Sigmoid colon (tissue), 7 donors: ENCODE measurements around the gene ZMIZ1. TPM values are rescaled to one million over a fixed set of nuclear protein-coding genes. Genes with fewer than 3 reads are reported as not detected.

Experiments used
- DNase-seq: peaks from one replicate; pipeline ENCODE4 v3.0.0-alpha.2; 2019
- H3K27ac ChIP-seq, 4 donors: fragments of 200-600 bp; sonication (generic); one replicate each; pipeline ENCODE4 v1.5.1; 2016 to 2019; ENCODE audit warnings: mild to moderate bottlenecking in 1 of 4
- H3K27me3 ChIP-seq, 3 donors: fragments of 200-600 bp; sonication (generic); one replicate each; pipeline ENCODE4 v1.5.1; 2019; ENCODE audit warnings: mild to moderate bottlenecking in 1 of 3
- H3K36me3 ChIP-seq, 4 donors: fragments of 200-600 bp; sonication (generic); one replicate each; pipeline ENCODE4 v1.5.1; 2016 to 2019
- H3K4me1 ChIP-seq, 4 donors: fragments of 200-600 bp; sonication (generic); one replicate each; pipeline ENCODE4 v1.5.1; 2017 to 2019
- H3K4me3 ChIP-seq, 4 donors: fragments of 200-600 bp; sonication (generic); one replicate each; pipeline ENCODE4 v1.5.1; 2017 to 2019; ENCODE audit warnings: mild to moderate bottlenecking in 2 of 4, moderate library complexity in 1 of 4
- H3K9me3 ChIP-seq, 4 donors: fragments of 200-600 bp in 3 of 4; sonication (generic) in 3 of 4; one replicate each; pipeline versions ENCODE4 v1.5.1 to v1.6.1; 2013 to 2019
- CTCF ChIP-seq, 4 experiments: fragments of 450-650 bp in 3 of 4; fragments of 200-600 bp in 1 of 4; IDR thresholded peaks; one replicate each; pipeline ENCODE4 v1.5.1; 2016 to 2019; ENCODE audit warnings: antibody characterized with exemption in 4 of 4, mild to moderate bottlenecking in 3 of 4, moderate library complexity in 2 of 4
- EP300 ChIP-seq, 4 donors: sonication (generic); formaldehyde crosslinking; IDR thresholded peaks; one replicate each; pipeline ENCODE4 v1.6.1; 2017; ENCODE audit warnings: antibody characterized with exemption in 4 of 4
- POLR2A ChIP-seq, 2 donors: fragments of 450-650 bp; IDR thresholded peaks; one replicate each; pipeline ENCODE4 v1.6.1; 2016; ENCODE audit warnings: antibody characterized with exemption in 2 of 2, mild to moderate bottlenecking in 2 of 2, moderate library complexity in 2 of 2
- POLR2AphosphoS5 ChIP-seq, 4 donors: sonication (generic); formaldehyde crosslinking; IDR thresholded peaks; one replicate each; pipeline ENCODE4 v1.6.1; 2017; ENCODE audit warnings: antibody characterized with exemption in 4 of 4
- WGBS, 2 donors: extraction: QIAGEN DNeasy Blood & Tissue Kit; methylation state at CpG; one replicate each; pipeline ENCODE4 v1.1.7; 2013; 5-methylcytosine and 5-hydroxymethylcytosine counted together
- intact Hi-C: fragments of 100-400 bp; cut with DNase I; formaldehyde crosslinking; loops from one replicate; pipeline ENCODE4 v1.15.1; 2023
- polyA plus RNA-seq, 3 donors: library from polyadenylated mRNA; stranded (reverse); fragments of 200-250 nt; gene quantifications; one replicate each; pipeline ENCODE4 v1.2.3, GENCODE V29; 2013
- total RNA-seq, 4 donors: library from RNA; depleted of rRNA; stranded (reverse); fragments of >200 nt; gene quantifications; one replicate each; pipeline ENCODE4 v1.1.0, GENCODE V29; 2016
- donor health status: healthy with polysubstance abuse.
- donor health status: Bipolar disorder and iron deficiency.
- donor health status: healthy.

Gene ZMIZ1
- total and polyA plus RNA-seq, 7 donors, result 17.4 to 49.3 (median 31.5) TPM

GRCh38 chr10:79020605-79021004 is 48.2 kb upstream of the ZMIZ1 start:
- H3K27me3 ChIP-seq, result no peaks in the 10 kb centered on the region
- WGBS, 2 donors, result 95 to 96% methylated on average over 6 of the region's 6 CpGs
- H3K36me3 ChIP-seq, result no peaks in the 10 kb centered on the region
- TF ChIP-seq CTCF (IDR thresholded peaks at IDR 0.05) (no peak), POLR2AphosphoS5 (IDR thresholded peaks at IDR 0.05) (no peak), POLR2A (IDR thresholded peaks at IDR 0.05) (no peak), EP300 (IDR thresholded peaks at IDR 0.05) (no peak)
- H3K4me3 ChIP-seq, result no peak overlapping the region
- peaks cover 0 to 5% (median 0%) of the 10 kb centered on the region in 4 donors for H3K9me3 ChIP-seq
- H3K27ac ChIP-seq, result peak overlapping the region in 1 of 4 donors; percentile 20
- no peak for DNase-seq
- intact Hi-C loops, result no loop called here
- peaks cover 0 to 27% (median 16%) of the 10 kb centered on the region in 4 donors for H3K4me1 ChIP-seq

- peaks cover 0 to 29% (median 19%) of the 10 kb centered on the region in 4 donors for H3K4me1 ChIP-seq
- no peak for TF ChIP-seq POLR2A (IDR thresholded peaks at IDR 0.05)
- TF ChIP-seq POLR2AphosphoS5 (IDR thresholded peaks at IDR 0.05), result no peak
- no peak for TF ChIP-seq EP300 (IDR thresholded peaks at IDR 0.05)
- TF ChIP-seq CTCF (IDR thresholded peaks at IDR 0.05), result no peak
- WGBS, 2 donors, result 59 to 81% methylated on average over 9 of the region's 9 CpGs
- no peak overlapping the region for H3K4me3 ChIP-seq
- H3K27me3 ChIP-seq, result no peaks in the 10 kb centered on the region
- H3K9me3 ChIP-seq, result peaks cover 0 to 5% (median 0%) of the 10 kb centered on the region in 4 donors
- intact Hi-C loops, result no loop called here
- no peaks in the 10 kb centered on the region for H3K36me3 ChIP-seq
- H3K27ac ChIP-seq, result no peak overlapping the region
- DNase-seq, result peak; percentile 46
Measured at GRCh38 chr10:79021331-79021907, 47.3 kb upstream of the ZMIZ1 start.

- H3K27ac ChIP-seq, result peak overlapping the region in 1 of 4 donors; percentile 69
- WGBS, 2 donors, result 91 to 94% methylated on average over 10 of the region's 10 CpGs
Measured at GRCh38 chr10:79021948-79022499, 46.7 kb upstream of the ZMIZ1 start.

GRCh38 chr10:79022565-79023230 is 46.1 kb upstream of the ZMIZ1 start:
- peak overlapping the region in 2 of 4 donors; percentile 2 to 15 for H3K4me3 ChIP-seq
- intact Hi-C loops, result no loop called here
- DNase-seq, result peak; percentile 78

More at GRCh38 chr10:79021948-79022499, 46.7 kb upstream of the ZMIZ1 start:
- peak; percentile 42 for DNase-seq
- Histone ChIP-seq H3K4me3 (no peak overlapping the region), H3K4me1 (peaks cover 0 to 29% (median 19%) of the 10 kb centered on the region in 4 donors), H3K27me3 (no peaks in the 10 kb centered on the region), H3K36me3 (no peaks in the 10 kb centered on the region), H3K9me3 (peaks cover 0 to 5% (median 0%) of the 10 kb centered on the region in 4 donors)
- TF ChIP-seq POLR2A (IDR thresholded peaks at IDR 0.05) (no peak), POLR2AphosphoS5 (IDR thresholded peaks at IDR 0.05) (no peak), EP300 (IDR thresholded peaks at IDR 0.05) (no peak), CTCF (IDR thresholded peaks at IDR 0.05) (no peak)
- intact Hi-C loops, result no loop called here

More at GRCh38 chr10:79022565-79023230, 46.1 kb upstream of the ZMIZ1 start:
- Histone ChIP-seq H3K9me3 (peaks cover 0 to 4% (median 0%) of the 10 kb centered on the region in 4 donors), H3K27ac (peak overlapping the region in 2 of 4 donors; percentile 52 to 69), H3K27me3 (no peaks in the 10 kb centered on the region), H3K36me3 (no peaks in the 10 kb centered on the region), H3K4me1 (peaks cover 0 to 29% (median 19%) of the 10 kb centered on the region in 4 donors)
- no peak for TF ChIP-seq POLR2A (IDR thresholded peaks at IDR 0.05)
- no peak for TF ChIP-seq EP300 (IDR thresholded peaks at IDR 0.05)
- no peak for TF ChIP-seq CTCF (IDR thresholded peaks at IDR 0.05)
- TF ChIP-seq POLR2AphosphoS5 (IDR thresholded peaks at IDR 0.05), result no peak
- WGBS, 2 donors, result 74 to 85% methylated on average over 17 of the region's 17 CpGs
